T-helper 2 cell treated with Interferon-gamma antibody and Interleukin-4, amounts not matched to agents 100 ng/mL and 5 ng/mL, for 36 hours (primary cell): ENCODE results near the gene TRIM49B. TPM values are rescaled to one million over a fixed set of nuclear protein-coding genes. Genes with fewer than 3 reads are reported as not detected.
"Not testable (repeated sequence)": the region's sequence is repeated elsewhere in the genome, so short reads cannot be mapped to it uniquely, and the experiment has no call there.

ENCODE experiments used
- intact Hi-C: fragments of 100-400 bp; cut with micrococcal nuclease; formaldehyde crosslinking; loops from one replicate; pipeline ENCODE4 v1.15.1; 2023
- total RNA-seq: library from RNA; stranded (reverse); gene quantifications from 2 replicates; pipeline ENCODE4 v1.2.3, GENCODE V29; 2022

Gene TRIM49B, protein sequence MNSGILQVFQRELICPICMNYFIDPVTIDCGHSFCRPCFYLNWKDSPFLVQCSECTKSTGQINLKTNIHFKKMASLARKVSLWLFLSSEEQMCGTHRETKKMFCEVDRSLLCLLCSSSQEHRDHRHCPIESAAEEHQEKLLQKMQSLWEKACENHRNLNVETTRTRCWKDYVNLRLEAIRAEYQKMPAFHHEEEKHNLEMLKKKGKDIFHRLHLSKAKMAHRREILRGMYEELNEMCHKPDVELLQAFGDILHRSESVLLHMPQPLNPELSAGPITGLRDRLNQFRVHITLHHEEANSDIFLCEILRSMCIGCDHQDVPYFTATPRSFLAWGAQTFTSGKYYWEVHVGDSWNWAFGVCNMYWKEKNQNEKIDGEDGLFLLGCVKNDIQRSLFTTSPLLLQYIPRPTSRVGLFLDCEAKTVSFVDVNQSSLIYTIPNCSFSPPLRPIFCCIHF
- not detected in 2 replicates for total RNA-seq

DNA sequence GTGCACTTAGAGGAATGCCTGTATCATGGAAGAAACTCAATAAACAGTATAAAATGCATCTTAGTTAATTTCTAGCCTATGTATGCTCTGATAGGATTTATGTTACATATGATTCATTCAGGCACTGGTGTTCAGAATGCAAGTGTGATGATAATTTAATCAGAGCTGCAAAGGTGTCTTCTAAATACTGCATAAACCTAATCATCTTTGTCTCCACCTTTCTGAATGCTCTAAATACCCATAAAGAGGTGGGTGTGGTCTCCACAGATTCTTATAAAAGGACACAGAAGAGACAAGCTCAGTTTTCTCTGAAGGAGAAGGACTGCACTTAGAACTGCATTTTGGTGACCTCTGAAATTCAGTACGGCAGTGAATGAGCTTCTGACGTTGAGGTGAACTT, at the start of gene TRIM49B:
TSS of gene TRIM49B (plus strand) at position 301 of the 400 bp plus-strand sequence. CDS start 2,777 bp downstream, outside the sequence.
- intact Hi-C loops = not testable (repeated sequence)

DNA sequence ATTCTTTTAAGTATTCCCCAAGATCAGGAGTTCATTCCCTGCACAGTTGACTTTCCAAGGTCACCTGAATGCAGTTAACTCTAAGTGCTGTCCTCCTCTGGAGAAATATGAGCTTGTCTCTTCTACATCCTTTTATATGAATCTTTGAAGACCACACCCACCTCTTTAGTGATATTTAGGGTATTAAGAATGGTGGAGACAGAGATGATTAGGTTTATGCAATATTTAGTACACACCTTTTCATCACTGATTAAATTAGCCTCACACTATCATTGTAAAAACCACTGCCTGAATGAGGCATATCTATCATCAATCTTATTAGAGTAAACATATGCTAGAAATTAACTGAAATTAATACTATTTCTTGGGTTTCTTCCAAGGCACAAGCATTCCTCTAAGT, 44.8 kb upstream of the TRIM49B start, which contains the start of gene TRIM51G:
TSS of gene TRIM51G (minus strand) at position 101 of the 400 bp plus-strand sequence. CDS start 2,190 bp downstream, outside the sequence.
- intact Hi-C loops = not testable (repeated sequence)

DNA sequence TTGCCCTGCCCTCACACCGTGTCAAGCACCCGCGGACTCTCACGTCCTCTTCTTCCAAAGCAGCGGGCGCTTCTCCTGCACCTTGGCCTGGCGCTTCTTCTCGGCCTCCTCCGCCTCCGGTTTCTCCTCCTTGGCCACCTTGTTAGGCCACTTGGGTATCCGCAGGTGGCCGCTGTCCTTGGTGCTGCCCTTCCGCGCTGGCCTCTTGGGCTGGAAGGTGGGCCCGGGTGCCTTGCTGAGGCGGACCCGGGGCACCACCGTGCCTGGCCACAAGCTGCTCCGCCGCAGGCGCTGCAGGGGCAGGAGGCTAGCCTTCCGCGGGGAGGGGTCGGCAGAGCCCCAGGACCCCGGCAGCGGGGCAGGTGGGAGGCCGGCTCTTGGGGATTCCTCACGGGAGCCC, 19.6 kb downstream of the TRIM49B start:
- intact Hi-C loops = not testable (repeated sequence)

DNA sequence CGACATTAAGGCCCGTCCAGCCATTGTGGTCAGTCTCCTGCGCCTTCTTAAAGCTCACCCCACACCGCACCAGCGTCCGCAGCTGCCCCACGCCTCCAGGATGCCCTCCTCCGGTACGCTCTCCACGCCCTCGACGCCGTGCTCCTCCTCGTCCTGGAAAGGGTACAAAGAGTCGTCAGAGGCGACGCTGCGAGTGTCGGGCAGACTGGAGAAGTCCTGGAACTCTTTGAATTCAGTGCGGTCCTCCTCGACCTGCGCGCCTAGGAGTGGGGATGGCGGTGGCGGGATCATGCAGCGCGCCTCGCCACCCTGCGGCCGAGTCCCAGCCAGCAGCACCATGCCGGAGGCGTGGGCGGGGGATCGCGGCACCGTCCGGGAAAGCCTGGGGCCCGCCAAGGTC, 21.2 kb downstream of the TRIM49B start:
- intact Hi-C loops = not testable (repeated sequence)

DNA sequence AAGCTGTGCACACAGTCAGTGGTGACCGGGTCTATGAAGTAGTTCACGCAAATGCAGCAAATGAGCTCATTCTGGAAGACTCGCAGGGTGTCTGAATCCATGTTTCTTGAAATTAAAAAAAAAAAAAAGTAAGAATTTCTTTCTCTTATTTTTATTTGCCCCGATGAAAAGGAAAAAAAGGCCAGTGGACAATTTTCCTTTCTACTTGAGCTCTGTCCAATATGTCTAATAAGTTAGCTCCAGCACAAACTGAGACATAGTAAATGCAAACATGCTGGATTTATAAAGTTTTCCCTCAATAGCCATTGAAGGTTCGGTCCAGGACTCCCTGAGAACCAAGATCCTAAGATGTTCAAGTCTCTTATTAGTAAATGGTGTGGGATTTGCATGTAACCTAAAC, 30.4 kb downstream of the TRIM49B start, which contains the start of gene TRIM64C:
TSS of gene TRIM64C (minus strand) at position 101 of the 400 bp plus-strand sequence. CDS start at position 101, 0 bp downstream.
- intact Hi-C loops = not testable (repeated sequence)

DNA sequence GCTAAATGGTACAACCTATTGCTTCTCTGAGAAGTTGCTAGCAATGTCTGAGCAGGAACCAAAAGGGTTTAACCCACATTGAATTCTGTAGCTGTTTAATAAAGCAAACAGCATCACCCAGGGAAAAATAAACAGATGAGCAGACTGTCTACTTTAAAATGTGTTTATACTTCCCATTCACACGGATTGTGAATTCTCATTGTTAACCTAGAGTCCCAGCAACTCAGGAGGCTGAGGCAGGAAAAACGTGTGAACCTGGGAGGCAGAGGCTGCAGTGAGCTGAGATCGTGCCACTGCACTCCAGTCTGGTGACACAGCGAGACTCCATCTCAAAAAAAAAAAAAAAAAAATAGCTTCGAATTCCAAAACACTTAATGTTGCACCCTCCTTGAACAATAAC, 41.3 kb downstream of the TRIM49B start:
- intact Hi-C loops = not testable (repeated sequence)

Other genes starting within 250 kb of the TRIM49B start
- gene TRIM51G, start 44.9 kb upstream of the TRIM49B start, total RNA-seq = not detected in 2 replicates
- gene TRIM64C, start 30.3 kb downstream of the TRIM49B start, total RNA-seq = not detected in 2 replicates
- not detected in 2 replicates for gene FOLH1, start 179.8 kb downstream of the TRIM49B start, total RNA-seq